Brain pericyte (primary cell): ENCODE results near the gene PPP1R9A.

Experiments used
- DNase-seq: peaks from one replicate; pipeline ENCODE4 v3.0.0-alpha.2; 2012; ENCODE audit warnings: low read depth, low spot score

PPP1R9A gene

GRCh38 chr7:95035295-95035694 lies 127.9 kb downstream of the PPP1R9A start:
- no peak for DNase-seq

GRCh38 chr7:95041031-95041430 lies 133.6 kb downstream of the PPP1R9A start:
- no peak for DNase-seq

- DNase-seq, result no peak
Measured at GRCh38 chr7:95045236-95045923, 138.0 kb downstream of the PPP1R9A start.

- DNase-seq, result no peak
Measured at GRCh38 chr7:95046494-95047240, 139.3 kb downstream of the PPP1R9A start.

GRCh38 chr7:95047291-95047690 lies 139.9 kb downstream of the PPP1R9A start:
- DNase-seq, result no peak

GRCh38 chr7:95052566-95053094 lies 145.2 kb downstream of the PPP1R9A start:
- DNase-seq, result no peak

- no peak for DNase-seq
Measured at GRCh38 chr7:95054386-95054785, 147.0 kb downstream of the PPP1R9A start.

- DNase-seq, result no peak
Measured at GRCh38 chr7:95055295-95055694, 147.9 kb downstream of the PPP1R9A start.

GRCh38 chr7:95056107-95056739 lies 148.8 kb downstream of the PPP1R9A start:
- no peak for DNase-seq

- DNase-seq, result no peak
Measured at GRCh38 chr7:95056901-95057300, 149.5 kb downstream of the PPP1R9A start.

GRCh38 chr7:95059842-95060313 lies 152.5 kb downstream of the PPP1R9A start:
- DNase-seq, result no peak

- DNase-seq, result no peak
Measured at GRCh38 chr7:95062901-95063300, 155.5 kb downstream of the PPP1R9A start.

GRCh38 chr7:95066737-95067530 lies 159.5 kb downstream of the PPP1R9A start:
- DNase-seq, result peak; percentile 33

- no peak for DNase-seq
Measured at GRCh38 chr7:95088536-95089215, 181.3 kb downstream of the PPP1R9A start.

GRCh38 chr7:95089414-95090315 lies 182.3 kb downstream of the PPP1R9A start:
- DNase-seq, result no peak

- no peak for DNase-seq
Measured at GRCh38 chr7:95092324-95092723, 184.9 kb downstream of the PPP1R9A start.

GRCh38 chr7:95095259-95095965 lies 188.0 kb downstream of the PPP1R9A start:
- no peak for DNase-seq

GRCh38 chr7:95095966-95096540 lies 188.7 kb downstream of the PPP1R9A start:
- no peak for DNase-seq

GRCh38 chr7:95097291-95097690 lies 189.9 kb downstream of the PPP1R9A start:
- DNase-seq, result no peak
